SK-N-SH (cell line): ENCODE results near the gene NPY5R.

Source experiments
- CTCF ChIP-seq: fragments of 200-600 bp; sonication (generic); IDR thresholded peaks from 2 replicates; pipeline ENCODE4 v1.6.1; 2017; ENCODE audit warnings: antibody characterized with exemption, mild to moderate bottlenecking, moderate library complexity
- EP300 ChIP-seq, 2 experiments: IDR thresholded peaks; 2 replicates each; pipeline versions ENCODE4 v1.4.0 to v1.6.1; 2012; ENCODE audit warnings: borderline replicate concordance in 1 of 2, low read depth in 1 of 2, low read length in 1 of 2
- MAX ChIP-seq: IDR thresholded peaks from 2 replicates; pipeline ENCODE4 v1.4.0; 2012; ENCODE audit warnings: low read depth
- NRF1 ChIP-seq: IDR thresholded peaks from 2 replicates; pipeline ENCODE4 v1.6.1; 2012; ENCODE audit warnings: low read depth, mild to moderate bottlenecking, low read length
- POLR2AphosphoS5 ChIP-seq: IDR thresholded peaks from 2 replicates; pipeline ENCODE4 v1.6.1; 2012; ENCODE audit warnings: low read depth, low read length
- REST ChIP-seq: IDR thresholded peaks from 2 replicates; pipeline ENCODE4 v1.6.1; 2012; ENCODE audit warnings: mild to moderate bottlenecking, low read depth, low read length, moderate library complexity
- RFX5 ChIP-seq: IDR thresholded peaks from 2 replicates; pipeline ENCODE4 v1.6.1; 2012; ENCODE audit warnings: mild to moderate bottlenecking, improper control_type of control experiment, low read length
- RXRA ChIP-seq: IDR thresholded peaks from 2 replicates; pipeline ENCODE4 v1.4.0; 2012; ENCODE audit warnings: low read depth, mild to moderate bottlenecking, borderline replicate concordance
- USF2 ChIP-seq: fragments of 150-350 bp; IDR thresholded peaks from 2 replicates; pipeline ENCODE4 v1.6.1; 2017; ENCODE audit warnings: antibody characterized with exemption, low read length, low read depth, borderline replicate concordance
- YY1 ChIP-seq: IDR thresholded peaks from 2 replicates; pipeline ENCODE4 v1.4.0; 2012; ENCODE audit warnings: low read depth, mild to moderate bottlenecking
- ZBTB33 ChIP-seq: IDR thresholded peaks from 2 replicates; pipeline ENCODE4 v1.4.0; 2012; ENCODE audit warnings: low read depth, borderline replicate concordance

- TF ChIP-seq ZBTB33 (no peak), YY1 (no peak), CTCF (no peak), MAX (no peak), POLR2AphosphoS5 (no peak), REST (no peak), EP300 (IDR thresholded peaks at IDR 0.05; ENCODE audit: borderline replicate concordance in 1 of 2, low read depth in 1 of 2, low read length in 1 of 2) (no peak), USF2 (no peak), RXRA (no peak), NRF1 (no peak), RFX5 (no peak)
Measured at GRCh38 chr4:163385466-163385865, 41.8 kb downstream of the NPY5R start.
